HepG2 (cell line): ENCODE measurements around the gene THRSP. TPM values are rescaled to one million over a fixed set of nuclear protein-coding genes. Genes with fewer than 3 reads are reported as not detected.
A peak's percentile ranks its signal among the peaks of the same experiment; 100 is the strongest.

ENCODE experiments used
- MXD4 ChIP-seq: IDR thresholded peaks from 2 replicates; pipeline ENCODE4 v1.6.1; 2016; ENCODE audit warnings: mild to moderate bottlenecking, missing biosample characterization, missing genetic modification reagents
- SPEN ChIP-seq: sonication (generic); formaldehyde crosslinking; IDR thresholded peaks from 2 replicates; pipeline ENCODE4 v1.5.1; 2020; ENCODE audit warnings: low read depth, mild to moderate bottlenecking, missing genetic modification reagents
- TARDBP ChIP-seq: sonication (generic); formaldehyde crosslinking; IDR thresholded peaks from 2 replicates; pipeline ENCODE4 v1.8.0; 2022; ENCODE audit warnings: mild to moderate bottlenecking, missing genetic modification reagents
- ZNF136 ChIP-seq: sonication (generic); formaldehyde crosslinking; IDR thresholded peaks from 2 replicates; pipeline ENCODE4 v1.8.1; 2022; ENCODE audit warnings: low read depth, mild to moderate bottlenecking, moderate library complexity, missing genetic modification reagents
- ZNF567 ChIP-seq: sonication (generic); formaldehyde crosslinking; IDR thresholded peaks from 2 replicates; pipeline ENCODE4 v1.8.1; 2023; ENCODE audit warnings: mild to moderate bottlenecking, missing genetic modification reagents, borderline replicate concordance
- polyA plus RNA-seq, 8 experiments: library from polyadenylated mRNA; depleted of rRNA in 3 of 8; stranded (reverse) in 7 of 8; unstranded in 1 of 8; fragments of >200 nt; fragmentation: Illumina TruSeq in 4 of 8; extraction: Trizol in 4 of 8; gene quantifications; 2 replicates each; pipeline versions ENCODE4 v1.2.1 to v1.2.3, GENCODE V29; 2011 to 2016; ENCODE audit warnings: low read depth in 4 of 8, missing spikeins in 1 of 8, mixed read lengths in 1 of 8; ENCODE audit not compliant: insufficient read depth in 1 of 8
- total RNA-seq, 5 experiments: library from RNA; depleted of rRNA; stranded (reverse); fragments of >200 nt; fragmentation: Illumina TruSeq; extraction: Trizol; gene quantifications; 2 replicates each; pipeline ENCODE4 v1.2.3, GENCODE V29; 2016; ENCODE audit warnings: low read depth in 1 of 5
- TF ChIP-seq, protein P1 (sequence below): sonication (generic); formaldehyde crosslinking; conservative IDR thresholded peaks from 2 replicates; pipeline ENCODE4 v1.4.0; 2020; ENCODE audit warnings: missing genetic modification reagents
- TF ChIP-seq, protein P2 (sequence below): sonication (generic); formaldehyde crosslinking; IDR thresholded peaks from 2 replicates; pipeline ENCODE4 v1.5.1; 2020; ENCODE audit warnings: mild to moderate bottlenecking, moderate library complexity, missing genetic modification reagents
- TF ChIP-seq, protein P3 (sequence below): sonication (generic); formaldehyde crosslinking; IDR thresholded peaks from 2 replicates; pipeline ENCODE4 v1.4.0; 2020; ENCODE audit warnings: mild to moderate bottlenecking, missing genetic modification reagents
- TF ChIP-seq, protein P4 (sequence below): sonication (generic); formaldehyde crosslinking; IDR thresholded peaks from 2 replicates; pipeline ENCODE4 v1.5.0; 2020; ENCODE audit warnings: mild to moderate bottlenecking, missing genetic modification reagents, borderline replicate concordance
- TF ChIP-seq, protein P5 (sequence below): sonication (generic); formaldehyde crosslinking; IDR thresholded peaks from 2 replicates; pipeline ENCODE4 v1.5.1; 2020; ENCODE audit warnings: missing genetic modification reagents, mild to moderate bottlenecking, borderline replicate concordance
- TF ChIP-seq, protein P6 (sequence below): IDR thresholded peaks from 2 replicates; pipeline ENCODE4 v1.6.1; 2016; ENCODE audit warnings: missing compliant biosample characterization, missing genetic modification reagents, borderline replicate concordance

THRSP gene
- total and polyA plus RNA-seq, 2 of the 13 experiments (the other 11 are each of a cell fraction or from before 2014, with no cell fraction given): 0.13 to 0.58 TPM

- TF ChIP-seq, protein P1, sequence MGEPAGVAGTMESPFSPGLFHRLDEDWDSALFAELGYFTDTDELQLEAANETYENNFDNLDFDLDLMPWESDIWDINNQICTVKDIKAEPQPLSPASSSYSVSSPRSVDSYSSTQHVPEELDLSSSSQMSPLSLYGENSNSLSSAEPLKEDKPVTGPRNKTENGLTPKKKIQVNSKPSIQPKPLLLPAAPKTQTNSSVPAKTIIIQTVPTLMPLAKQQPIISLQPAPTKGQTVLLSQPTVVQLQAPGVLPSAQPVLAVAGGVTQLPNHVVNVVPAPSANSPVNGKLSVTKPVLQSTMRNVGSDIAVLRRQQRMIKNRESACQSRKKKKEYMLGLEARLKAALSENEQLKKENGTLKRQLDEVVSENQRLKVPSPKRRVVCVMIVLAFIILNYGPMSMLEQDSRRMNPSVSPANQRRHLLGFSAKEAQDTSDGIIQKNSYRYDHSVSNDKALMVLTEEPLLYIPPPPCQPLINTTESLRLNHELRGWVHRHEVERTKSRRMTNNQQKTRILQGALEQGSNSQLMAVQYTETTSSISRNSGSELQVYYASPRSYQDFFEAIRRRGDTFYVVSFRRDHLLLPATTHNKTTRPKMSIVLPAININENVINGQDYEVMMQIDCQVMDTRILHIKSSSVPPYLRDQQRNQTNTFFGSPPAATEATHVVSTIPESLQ (CRISPR knock-in tag): no peak
- TF ChIP-seq, protein P2, sequence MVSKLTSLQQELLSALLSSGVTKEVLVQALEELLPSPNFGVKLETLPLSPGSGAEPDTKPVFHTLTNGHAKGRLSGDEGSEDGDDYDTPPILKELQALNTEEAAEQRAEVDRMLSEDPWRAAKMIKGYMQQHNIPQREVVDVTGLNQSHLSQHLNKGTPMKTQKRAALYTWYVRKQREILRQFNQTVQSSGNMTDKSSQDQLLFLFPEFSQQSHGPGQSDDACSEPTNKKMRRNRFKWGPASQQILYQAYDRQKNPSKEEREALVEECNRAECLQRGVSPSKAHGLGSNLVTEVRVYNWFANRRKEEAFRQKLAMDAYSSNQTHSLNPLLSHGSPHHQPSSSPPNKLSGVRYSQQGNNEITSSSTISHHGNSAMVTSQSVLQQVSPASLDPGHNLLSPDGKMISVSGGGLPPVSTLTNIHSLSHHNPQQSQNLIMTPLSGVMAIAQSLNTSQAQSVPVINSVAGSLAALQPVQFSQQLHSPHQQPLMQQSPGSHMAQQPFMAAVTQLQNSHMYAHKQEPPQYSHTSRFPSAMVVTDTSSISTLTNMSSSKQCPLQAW: no peak
- TF ChIP-seq SPEN (no peak), ZNF567 (CRISPR knock-in tag) (no peak), TARDBP (CRISPR knock-in tag) (no peak), ZNF136 (no peak), MXD4 (CRISPR knock-in tag) (no peak)
- TF ChIP-seq, protein P3, sequence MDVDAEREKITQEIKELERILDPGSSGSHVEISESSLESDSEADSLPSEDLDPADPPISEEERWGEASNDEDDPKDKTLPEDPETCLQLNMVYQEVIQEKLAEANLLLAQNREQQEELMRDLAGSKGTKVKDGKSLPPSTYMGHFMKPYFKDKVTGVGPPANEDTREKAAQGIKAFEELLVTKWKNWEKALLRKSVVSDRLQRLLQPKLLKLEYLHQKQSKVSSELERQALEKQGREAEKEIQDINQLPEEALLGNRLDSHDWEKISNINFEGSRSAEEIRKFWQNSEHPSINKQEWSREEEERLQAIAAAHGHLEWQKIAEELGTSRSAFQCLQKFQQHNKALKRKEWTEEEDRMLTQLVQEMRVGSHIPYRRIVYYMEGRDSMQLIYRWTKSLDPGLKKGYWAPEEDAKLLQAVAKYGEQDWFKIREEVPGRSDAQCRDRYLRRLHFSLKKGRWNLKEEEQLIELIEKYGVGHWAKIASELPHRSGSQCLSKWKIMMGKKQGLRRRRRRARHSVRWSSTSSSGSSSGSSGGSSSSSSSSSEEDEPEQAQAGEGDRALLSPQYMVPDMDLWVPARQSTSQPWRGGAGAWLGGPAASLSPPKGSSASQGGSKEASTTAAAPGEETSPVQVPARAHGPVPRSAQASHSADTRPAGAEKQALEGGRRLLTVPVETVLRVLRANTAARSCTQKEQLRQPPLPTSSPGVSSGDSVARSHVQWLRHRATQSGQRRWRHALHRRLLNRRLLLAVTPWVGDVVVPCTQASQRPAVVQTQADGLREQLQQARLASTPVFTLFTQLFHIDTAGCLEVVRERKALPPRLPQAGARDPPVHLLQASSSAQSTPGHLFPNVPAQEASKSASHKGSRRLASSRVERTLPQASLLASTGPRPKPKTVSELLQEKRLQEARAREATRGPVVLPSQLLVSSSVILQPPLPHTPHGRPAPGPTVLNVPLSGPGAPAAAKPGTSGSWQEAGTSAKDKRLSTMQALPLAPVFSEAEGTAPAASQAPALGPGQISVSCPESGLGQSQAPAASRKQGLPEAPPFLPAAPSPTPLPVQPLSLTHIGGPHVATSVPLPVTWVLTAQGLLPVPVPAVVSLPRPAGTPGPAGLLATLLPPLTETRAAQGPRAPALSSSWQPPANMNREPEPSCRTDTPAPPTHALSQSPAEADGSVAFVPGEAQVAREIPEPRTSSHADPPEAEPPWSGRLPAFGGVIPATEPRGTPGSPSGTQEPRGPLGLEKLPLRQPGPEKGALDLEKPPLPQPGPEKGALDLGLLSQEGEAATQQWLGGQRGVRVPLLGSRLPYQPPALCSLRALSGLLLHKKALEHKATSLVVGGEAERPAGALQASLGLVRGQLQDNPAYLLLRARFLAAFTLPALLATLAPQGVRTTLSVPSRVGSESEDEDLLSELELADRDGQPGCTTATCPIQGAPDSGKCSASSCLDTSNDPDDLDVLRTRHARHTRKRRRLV (CRISPR knock-in tag): no peak
- TF ChIP-seq, protein P4, sequence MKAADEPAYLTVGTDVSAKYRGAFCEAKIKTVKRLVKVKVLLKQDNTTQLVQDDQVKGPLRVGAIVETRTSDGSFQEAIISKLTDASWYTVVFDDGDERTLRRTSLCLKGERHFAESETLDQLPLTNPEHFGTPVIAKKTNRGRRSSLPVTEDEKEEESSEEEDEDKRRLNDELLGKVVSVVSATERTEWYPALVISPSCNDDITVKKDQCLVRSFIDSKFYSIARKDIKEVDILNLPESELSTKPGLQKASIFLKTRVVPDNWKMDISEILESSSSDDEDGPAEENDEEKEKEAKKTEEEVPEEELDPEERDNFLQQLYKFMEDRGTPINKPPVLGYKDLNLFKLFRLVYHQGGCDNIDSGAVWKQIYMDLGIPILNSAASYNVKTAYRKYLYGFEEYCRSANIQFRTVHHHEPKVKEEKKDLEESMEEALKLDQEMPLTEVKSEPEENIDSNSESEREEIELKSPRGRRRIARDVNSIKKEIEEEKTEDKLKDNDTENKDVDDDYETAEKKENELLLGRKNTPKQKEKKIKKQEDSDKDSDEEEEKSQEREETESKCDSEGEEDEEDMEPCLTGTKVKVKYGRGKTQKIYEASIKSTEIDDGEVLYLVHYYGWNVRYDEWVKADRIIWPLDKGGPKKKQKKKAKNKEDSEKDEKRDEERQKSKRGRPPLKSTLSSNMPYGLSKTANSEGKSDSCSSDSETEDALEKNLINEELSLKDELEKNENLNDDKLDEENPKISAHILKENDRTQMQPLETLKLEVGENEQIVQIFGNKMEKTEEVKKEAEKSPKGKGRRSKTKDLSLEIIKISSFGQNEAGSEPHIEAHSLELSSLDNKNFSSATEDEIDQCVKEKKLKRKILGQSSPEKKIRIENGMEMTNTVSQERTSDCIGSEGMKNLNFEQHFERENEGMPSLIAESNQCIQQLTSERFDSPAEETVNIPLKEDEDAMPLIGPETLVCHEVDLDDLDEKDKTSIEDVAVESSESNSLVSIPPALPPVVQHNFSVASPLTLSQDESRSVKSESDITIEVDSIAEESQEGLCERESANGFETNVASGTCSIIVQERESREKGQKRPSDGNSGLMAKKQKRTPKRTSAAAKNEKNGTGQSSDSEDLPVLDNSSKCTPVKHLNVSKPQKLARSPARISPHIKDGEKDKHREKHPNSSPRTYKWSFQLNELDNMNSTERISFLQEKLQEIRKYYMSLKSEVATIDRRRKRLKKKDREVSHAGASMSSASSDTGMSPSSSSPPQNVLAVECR (CRISPR knock-in tag): no peak
- TF ChIP-seq, protein P5, sequence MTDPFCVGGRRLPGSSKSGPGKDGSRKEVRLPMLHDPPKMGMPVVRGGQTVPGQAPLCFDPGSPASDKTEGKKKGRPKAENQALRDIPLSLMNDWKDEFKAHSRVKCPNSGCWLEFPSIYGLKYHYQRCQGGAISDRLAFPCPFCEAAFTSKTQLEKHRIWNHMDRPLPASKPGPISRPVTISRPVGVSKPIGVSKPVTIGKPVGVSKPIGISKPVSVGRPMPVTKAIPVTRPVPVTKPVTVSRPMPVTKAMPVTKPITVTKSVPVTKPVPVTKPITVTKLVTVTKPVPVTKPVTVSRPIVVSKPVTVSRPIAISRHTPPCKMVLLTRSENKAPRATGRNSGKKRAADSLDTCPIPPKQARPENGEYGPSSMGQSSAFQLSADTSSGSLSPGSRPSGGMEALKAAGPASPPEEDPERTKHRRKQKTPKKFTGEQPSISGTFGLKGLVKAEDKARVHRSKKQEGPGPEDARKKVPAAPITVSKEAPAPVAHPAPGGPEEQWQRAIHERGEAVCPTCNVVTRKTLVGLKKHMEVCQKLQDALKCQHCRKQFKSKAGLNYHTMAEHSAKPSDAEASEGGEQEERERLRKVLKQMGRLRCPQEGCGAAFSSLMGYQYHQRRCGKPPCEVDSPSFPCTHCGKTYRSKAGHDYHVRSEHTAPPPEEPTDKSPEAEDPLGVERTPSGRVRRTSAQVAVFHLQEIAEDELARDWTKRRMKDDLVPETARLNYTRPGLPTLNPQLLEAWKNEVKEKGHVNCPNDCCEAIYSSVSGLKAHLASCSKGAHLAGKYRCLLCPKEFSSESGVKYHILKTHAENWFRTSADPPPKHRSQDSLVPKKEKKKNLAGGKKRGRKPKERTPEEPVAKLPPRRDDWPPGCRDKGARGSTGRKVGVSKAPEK (CRISPR knock-in tag): no peak
- TF ChIP-seq, protein P6, sequence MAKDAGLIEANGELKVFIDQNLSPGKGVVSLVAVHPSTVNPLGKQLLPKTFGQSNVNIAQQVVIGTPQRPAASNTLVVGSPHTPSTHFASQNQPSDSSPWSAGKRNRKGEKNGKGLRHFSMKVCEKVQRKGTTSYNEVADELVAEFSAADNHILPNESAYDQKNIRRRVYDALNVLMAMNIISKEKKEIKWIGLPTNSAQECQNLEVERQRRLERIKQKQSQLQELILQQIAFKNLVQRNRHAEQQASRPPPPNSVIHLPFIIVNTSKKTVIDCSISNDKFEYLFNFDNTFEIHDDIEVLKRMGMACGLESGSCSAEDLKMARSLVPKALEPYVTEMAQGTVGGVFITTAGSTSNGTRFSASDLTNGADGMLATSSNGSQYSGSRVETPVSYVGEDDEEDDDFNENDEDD: peak; percentile 39; the same call in 1 of the 2 replicates
Measured at GRCh38 chr11:78037056-78037455, 26.6 kb upstream of the THRSP start (continued).
